ENCODE measurements around the gene PSD. TPM values are rescaled to one million over a fixed set of nuclear protein-coding genes. Genes with fewer than 3 reads are reported as not detected.

PSD gene
- total RNA-seq, 4 donors from 2014 or later = 0.56 to 4.5 (median 2.1) TPM

DNA sequence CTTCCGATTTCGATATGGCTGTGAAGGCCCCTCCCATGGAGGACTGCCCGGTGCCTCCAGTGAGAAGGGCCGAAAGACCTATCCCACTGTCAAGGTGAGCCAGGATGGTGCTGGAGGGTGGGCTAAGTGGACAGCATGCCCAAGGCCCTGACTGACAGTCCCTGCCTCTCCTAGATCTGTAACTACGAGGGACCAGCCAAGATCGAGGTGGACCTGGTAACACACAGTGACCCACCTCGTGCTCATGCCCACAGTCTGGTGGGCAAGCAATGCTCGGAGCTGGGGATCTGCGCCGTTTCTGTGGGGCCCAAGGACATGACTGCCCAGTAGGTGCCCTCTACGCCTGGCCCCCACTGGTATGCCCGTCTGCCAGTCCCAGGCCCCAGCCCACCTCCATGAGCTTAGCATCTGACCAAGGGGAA, 21.8 kb downstream of the PSD start:
- no peak for DNase-seq (ENCODE audit: low spot score in 2 of 2)
- H3K4me3 ChIP-seq (ENCODE audit: low read depth, poor library complexity, severe bottlenecking) = no peak overlapping the region
- intact Hi-C loops (cut with DNase I; ENCODE audit: low total_unique reads) = loop anchor here (10.0 kb wide), 1 partner anchor 188 kb away; no protein-coding TSS in a partner anchor
- WGBS, 2 donors = 88 to 100% methylated on average over 4 to 12 of the region's 12 CpGs
- TF ChIP-seq, protein P1, sequence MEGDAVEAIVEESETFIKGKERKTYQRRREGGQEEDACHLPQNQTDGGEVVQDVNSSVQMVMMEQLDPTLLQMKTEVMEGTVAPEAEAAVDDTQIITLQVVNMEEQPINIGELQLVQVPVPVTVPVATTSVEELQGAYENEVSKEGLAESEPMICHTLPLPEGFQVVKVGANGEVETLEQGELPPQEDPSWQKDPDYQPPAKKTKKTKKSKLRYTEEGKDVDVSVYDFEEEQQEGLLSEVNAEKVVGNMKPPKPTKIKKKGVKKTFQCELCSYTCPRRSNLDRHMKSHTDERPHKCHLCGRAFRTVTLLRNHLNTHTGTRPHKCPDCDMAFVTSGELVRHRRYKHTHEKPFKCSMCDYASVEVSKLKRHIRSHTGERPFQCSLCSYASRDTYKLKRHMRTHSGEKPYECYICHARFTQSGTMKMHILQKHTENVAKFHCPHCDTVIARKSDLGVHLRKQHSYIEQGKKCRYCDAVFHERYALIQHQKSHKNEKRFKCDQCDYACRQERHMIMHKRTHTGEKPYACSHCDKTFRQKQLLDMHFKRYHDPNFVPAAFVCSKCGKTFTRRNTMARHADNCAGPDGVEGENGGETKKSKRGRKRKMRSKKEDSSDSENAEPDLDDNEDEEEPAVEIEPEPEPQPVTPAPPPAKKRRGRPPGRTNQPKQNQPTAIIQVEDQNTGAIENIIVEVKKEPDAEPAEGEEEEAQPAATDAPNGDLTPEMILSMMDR (IDR thresholded peaks at IDR 0.05) = no peak
- TF ChIP-seq POLR2A (IDR thresholded peaks at IDR 0.05) = no peak

DNA sequence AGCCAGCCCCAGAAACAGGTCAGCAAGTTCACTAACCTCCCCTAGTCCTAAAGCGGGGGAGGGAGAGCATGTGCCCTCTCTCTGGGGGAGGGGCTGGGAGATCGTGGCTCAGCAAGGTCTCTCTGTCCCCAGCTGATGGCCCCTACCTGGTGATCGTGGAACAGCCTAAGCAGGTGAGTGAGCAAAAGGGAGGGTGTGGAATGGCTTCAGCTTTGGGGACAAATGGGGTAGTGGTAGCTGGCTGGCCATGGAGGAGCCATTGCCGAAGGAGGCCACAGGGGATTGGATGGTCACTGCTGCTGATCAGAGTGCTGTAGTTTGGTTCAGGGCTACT, 22.3 kb downstream of the PSD start:
- 38 to 49% methylated on average over 4 of the region's 4 CpGs for WGBS, 2 donors
- H3K4me3 ChIP-seq (ENCODE audit: low read depth, poor library complexity, severe bottlenecking) = no peak overlapping the region
- DNase-seq (ENCODE audit: low spot score in 2 of 2) = no peak
- intact Hi-C loops (cut with DNase I; ENCODE audit: low total_unique reads) = loop anchor here (10.0 kb wide), 1 partner anchor 189 kb away; no protein-coding TSS in a partner anchor
- TF ChIP-seq POLR2A (IDR thresholded peaks at IDR 0.05) = no peak
- TF ChIP-seq, protein P1 (IDR thresholded peaks at IDR 0.05) = no peak

DNA sequence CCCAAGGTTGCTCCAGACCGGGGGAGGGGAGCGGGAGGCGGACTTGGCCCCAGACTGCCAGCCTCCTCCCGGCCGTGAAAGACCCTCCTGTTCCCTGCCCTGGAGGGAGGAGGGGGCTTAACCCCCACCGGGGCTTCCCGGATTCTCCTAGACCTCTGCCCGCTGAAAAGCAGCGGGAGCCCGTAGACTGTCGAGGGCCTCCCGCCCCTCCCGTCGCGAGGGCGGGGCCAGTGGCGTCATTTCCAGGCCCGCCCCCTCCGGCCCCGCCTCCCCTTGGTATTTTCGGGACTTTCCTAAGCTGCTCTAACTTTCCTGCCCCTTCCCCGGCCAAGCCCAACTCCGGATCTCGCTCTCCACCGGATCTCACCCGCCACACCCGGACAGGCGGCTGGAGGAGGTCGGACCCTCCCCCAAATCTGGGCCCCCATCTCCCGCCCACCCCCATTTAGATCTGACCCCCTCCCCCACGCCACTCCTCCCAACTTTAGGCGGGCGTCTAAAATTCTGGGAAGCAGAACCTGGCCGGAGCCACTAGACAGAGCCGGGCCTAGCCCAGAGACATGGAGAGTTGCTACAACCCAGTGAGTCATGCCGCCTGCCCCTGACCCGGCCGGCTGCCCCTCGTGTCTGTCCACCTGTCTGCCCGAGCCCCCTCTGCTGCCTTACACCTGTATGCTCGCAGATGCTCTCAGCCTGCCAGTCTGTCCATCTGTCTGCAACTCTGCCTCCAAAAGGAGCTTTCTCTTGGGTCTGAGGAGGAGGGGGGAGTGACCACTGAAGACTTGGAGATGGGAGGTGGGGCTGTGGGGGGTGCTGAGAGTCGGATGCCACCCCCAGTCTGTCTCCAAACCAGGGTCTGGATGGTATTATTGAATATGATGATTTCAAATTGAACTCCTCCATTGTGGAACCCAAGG, 22.9 kb downstream of the PSD start, which contains the start of gene NFKB2:
NFKB2 (plus strand) TSS at position 306 of the 917 bp plus-strand sequence; CDS start at position 561, 255 bp downstream.
- TF ChIP-seq, protein P1 (IDR thresholded peaks at IDR 0.05) = no peak
- TF ChIP-seq POLR2A (IDR thresholded peaks at IDR 0.05) = no peak
- DNase-seq (ENCODE audit: low spot score in 2 of 2) = peak; percentile 86 to 98
- intact Hi-C loops (cut with DNase I; ENCODE audit: low total_unique reads) = loop anchor here (10.0 kb wide), 1 partner anchor 189 kb away; no protein-coding TSS in a partner anchor
- 1% methylated on average over 33 to 38 of the region's 42 CpGs for WGBS, 2 donors
- peak within 1 kb of the TSS; percentile 63 for H3K4me3 ChIP-seq (ENCODE audit: low read depth, poor library complexity, severe bottlenecking)

DNA sequence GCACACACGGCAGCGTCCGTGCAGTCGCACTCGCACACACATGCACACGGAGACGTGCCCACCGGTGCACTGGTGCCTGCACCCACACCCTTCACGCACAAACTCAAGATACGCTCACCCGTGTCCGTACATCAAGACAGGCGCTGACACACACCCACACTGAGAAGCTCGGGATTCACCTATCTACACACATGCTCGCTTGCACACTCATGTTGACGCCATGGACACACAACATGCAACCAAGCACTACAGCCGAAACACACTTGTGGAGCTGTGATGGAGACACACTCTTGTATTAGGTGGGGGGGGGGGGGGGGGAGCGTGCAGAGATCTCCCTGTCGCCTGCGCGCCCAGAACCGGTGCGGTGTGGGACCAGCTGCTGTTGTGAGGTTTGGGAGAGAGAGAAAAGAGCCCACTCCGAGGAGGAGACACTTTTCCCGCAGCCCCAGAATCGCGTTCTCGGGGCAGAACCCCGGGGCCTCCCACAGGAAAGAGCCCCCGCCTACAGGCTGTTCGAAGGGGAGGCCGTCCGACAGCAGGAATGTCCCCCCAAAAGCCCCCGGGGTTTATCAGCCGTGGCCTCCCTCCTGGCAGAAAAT, 23.7 kb downstream of the PSD start:
- intact Hi-C loops (cut with DNase I; ENCODE audit: low total_unique reads) = loop anchor here (10.0 kb wide), 1 partner anchor 190 kb away; no protein-coding TSS in a partner anchor
- no peak for DNase-seq (ENCODE audit: low spot score in 2 of 2)
- TF ChIP-seq POLR2A (IDR thresholded peaks at IDR 0.05) = no peak
- TF ChIP-seq, protein P1 (IDR thresholded peaks at IDR 0.05) = no peak
- 0% methylated on average over 30 to 33 of the region's 35 CpGs for WGBS, 2 donors
- H3K4me3 ChIP-seq (ENCODE audit: low read depth, poor library complexity, severe bottlenecking) = peak overlapping the region; percentile 63

DNA sequence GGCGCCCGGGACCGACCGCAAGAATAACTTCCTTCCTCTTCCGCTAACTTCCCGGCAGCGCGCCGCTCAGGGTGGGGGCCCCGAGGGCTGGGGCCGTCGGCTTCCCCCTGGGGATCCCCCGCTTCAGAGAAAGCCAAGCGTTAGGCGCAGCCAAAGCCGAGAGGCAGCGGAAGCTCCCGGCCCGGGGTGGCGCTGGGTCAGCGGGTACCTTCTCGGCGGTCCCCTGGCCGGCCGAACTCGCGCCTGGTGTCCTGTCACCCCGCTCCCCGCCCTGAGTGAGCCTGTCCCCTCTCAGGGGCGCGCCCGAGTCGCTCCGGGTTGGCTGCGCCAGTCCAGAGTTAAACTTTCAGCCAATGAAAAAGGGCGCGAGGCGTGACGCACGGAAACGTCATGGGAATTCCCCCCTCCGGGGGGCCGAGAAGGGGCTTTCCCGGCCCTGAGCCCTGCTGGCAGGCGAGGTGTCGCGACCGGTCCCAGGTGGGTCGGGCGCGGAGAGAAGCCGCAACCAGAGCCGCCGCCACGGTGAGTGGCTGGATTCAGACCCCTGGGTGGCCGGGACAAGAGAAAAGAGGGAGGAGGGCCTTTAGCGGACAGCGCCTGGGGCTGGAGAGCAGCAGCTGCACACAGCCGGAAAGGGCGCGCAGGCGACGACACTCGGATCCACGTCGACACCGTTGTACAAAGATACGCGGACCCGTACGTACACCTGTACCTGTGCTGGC, 24.3 kb downstream of the PSD start:
- H3K4me3 ChIP-seq (ENCODE audit: low read depth, poor library complexity, severe bottlenecking) = peak overlapping the region; percentile 63
- peak; percentile 91 to 99 for DNase-seq (ENCODE audit: low spot score in 2 of 2)
- intact Hi-C loops (cut with DNase I; ENCODE audit: low total_unique reads) = loop anchor here (10.0 kb wide), 1 partner anchor 191 kb away; no protein-coding TSS in a partner anchor
- no peak for TF ChIP-seq POLR2A (IDR thresholded peaks at IDR 0.05)
- TF ChIP-seq, protein P1 (IDR thresholded peaks at IDR 0.05) = peak in 1 of 3 donors; percentile 93
- WGBS, 2 donors = 0 to 1% methylated on average over 43 to 62 of the region's 71 CpGs
